Esophagus muscularis mucosa (tissue), 4 donors: ENCODE measurements around the gene RAMP1.

Experiments
- CTCF ChIP-seq, 3 experiments: fragments of 200-600 bp in 2 of 3; fragments of 450-650 bp in 1 of 3; sonication (generic) in 2 of 3; IDR thresholded peaks; one replicate each; pipeline ENCODE4 v1.5.1; 2017 to 2019; ENCODE audit warnings: antibody characterized with exemption in 3 of 3, mild to moderate bottlenecking in 2 of 3, moderate library complexity in 1 of 3
- EP300 ChIP-seq: sonication (generic); formaldehyde crosslinking; IDR thresholded peaks from one replicate; pipeline ENCODE4 v1.6.1; 2017; ENCODE audit warnings: antibody characterized with exemption
- POLR2A ChIP-seq: fragments of 450-650 bp; IDR thresholded peaks from one replicate; pipeline ENCODE4 v1.6.1; 2017; ENCODE audit warnings: antibody characterized with exemption, moderate library complexity, mild to moderate bottlenecking, low read depth
- POLR2AphosphoS5 ChIP-seq, 2 donors: sonication (generic); formaldehyde crosslinking; IDR thresholded peaks; one replicate each; pipeline ENCODE4 v1.6.1; 2017; ENCODE audit warnings: antibody characterized with exemption in 2 of 2

- no peak for TF ChIP-seq EP300
- TF ChIP-seq CTCF (IDR thresholded peaks at IDR 0.05): no peak
- no peak for TF ChIP-seq POLR2A
- no peak for TF ChIP-seq POLR2AphosphoS5 (IDR thresholded peaks at IDR 0.05)
Measured at GRCh38 chr2:237913193-237913917, 53.9 kb downstream of the RAMP1 start.
